GM18498 (cell line): ENCODE measurements around the gene NDFIP2.

Source experiments
- ATAC-seq: cut with Tn5 transposase; IDR thresholded peaks from one replicate; pipeline ENCODE4 v1.9.1; 2021; ENCODE audit warnings: mild to moderate bottlenecking, moderate library complexity; ENCODE audit not compliant: unreplicated experiment

Gene NDFIP2

GRCh38 chr13:79492918-79493594, 12.1 kb downstream of the NDFIP2 start:
- ATAC-seq: no peak

- peak; percentile 87 for ATAC-seq
Measured at GRCh38 chr13:79496188-79496587, 15.2 kb downstream of the NDFIP2 start.

GRCh38 chr13:79497064-79497463, 16.1 kb downstream of the NDFIP2 start:
- ATAC-seq: no peak

GRCh38 chr13:79497852-79498251, 16.9 kb downstream of the NDFIP2 start:
- no peak for ATAC-seq

- no peak for ATAC-seq
Measured at GRCh38 chr13:79500829-79501228, 19.9 kb downstream of the NDFIP2 start.

- no peak for ATAC-seq
Measured at GRCh38 chr13:79501538-79502232, 20.7 kb downstream of the NDFIP2 start.

- ATAC-seq: no peak
Measured at GRCh38 chr13:79502859-79503468, 22.0 kb downstream of the NDFIP2 start.

GRCh38 chr13:79503473-79504017, 22.6 kb downstream of the NDFIP2 start:
- no peak for ATAC-seq

- no peak for ATAC-seq
Measured at GRCh38 chr13:79508224-79508961, 27.4 kb downstream of the NDFIP2 start.

GRCh38 chr13:79511611-79512010, 30.7 kb downstream of the NDFIP2 start:
- no peak for ATAC-seq

- ATAC-seq: no peak
Measured at GRCh38 chr13:79512950-79513349, 32.0 kb downstream of the NDFIP2 start.

GRCh38 chr13:79516595-79516994, 35.6 kb downstream of the NDFIP2 start:
- ATAC-seq: no peak

GRCh38 chr13:79519255-79519654, 38.3 kb downstream of the NDFIP2 start:
- ATAC-seq: no peak

- peak; percentile 96 for ATAC-seq
Measured at GRCh38 chr13:79522583-79522982, 41.6 kb downstream of the NDFIP2 start.

- no peak for ATAC-seq
Measured at GRCh38 chr13:79525064-79525857, 44.3 kb downstream of the NDFIP2 start.

GRCh38 chr13:79527698-79528097, 46.7 kb downstream of the NDFIP2 start:
- no peak for ATAC-seq

GRCh38 chr13:79528356-79528755, 47.4 kb downstream of the NDFIP2 start:
- no peak for ATAC-seq

- no peak for ATAC-seq
Measured at GRCh38 chr13:79528759-79529191, 47.8 kb downstream of the NDFIP2 start.

GRCh38 chr13:79529817-79530216, 48.9 kb downstream of the NDFIP2 start:
- ATAC-seq: no peak

GRCh38 chr13:79530270-79530669, 49.3 kb downstream of the NDFIP2 start:
- ATAC-seq: no peak
